WERI-Rb-1 (cell line): ENCODE measurements around the gene ZNF695.

Experiments
- DNase-seq: peaks from one replicate; pipeline ENCODE4 v3.0.0-alpha.2; 2020
- H3K27ac ChIP-seq: fragments of 250-450 bp; sonication (Bioruptor Pico); 2 replicates; pipeline ENCODE4 v1.5.1; 2020; ENCODE audit warnings: mild to moderate bottlenecking, moderate library complexity
- H3K27me3 ChIP-seq: fragments of 250-450 bp; sonication (Bioruptor Pico); 2 replicates; pipeline ENCODE4 v1.5.1; 2021; ENCODE audit warnings: mild to moderate bottlenecking, low read depth, moderate library complexity; ENCODE audit not compliant: insufficient read depth, severe bottlenecking
- H3K36me3 ChIP-seq: fragments of 250-450 bp; sonication (Bioruptor Pico); 2 replicates; pipeline ENCODE4 v1.5.1; 2020; ENCODE audit warnings: mild to moderate bottlenecking, moderate library complexity
- H3K4me3 ChIP-seq: 2 replicates; pipeline ENCODE4 v1.5.1; 2011; ENCODE audit warnings: low read depth, mild to moderate bottlenecking, control low read depth, low read length
- H3K9me3 ChIP-seq: fragments of 250-450 bp; sonication (Bioruptor Pico); 2 replicates; pipeline ENCODE4 v1.5.1; 2021; ENCODE audit warnings: mild to moderate bottlenecking, moderate library complexity; ENCODE audit not compliant: severe bottlenecking
- TF ChIP-seq, protein P1 (sequence below): IDR thresholded peaks from 2 replicates; pipeline ENCODE4 v1.5.1; 2011; ENCODE audit warnings: low read depth, mild to moderate bottlenecking, control low read depth, inconsistent platforms, low read length

The ZNF695 gene

DNA sequence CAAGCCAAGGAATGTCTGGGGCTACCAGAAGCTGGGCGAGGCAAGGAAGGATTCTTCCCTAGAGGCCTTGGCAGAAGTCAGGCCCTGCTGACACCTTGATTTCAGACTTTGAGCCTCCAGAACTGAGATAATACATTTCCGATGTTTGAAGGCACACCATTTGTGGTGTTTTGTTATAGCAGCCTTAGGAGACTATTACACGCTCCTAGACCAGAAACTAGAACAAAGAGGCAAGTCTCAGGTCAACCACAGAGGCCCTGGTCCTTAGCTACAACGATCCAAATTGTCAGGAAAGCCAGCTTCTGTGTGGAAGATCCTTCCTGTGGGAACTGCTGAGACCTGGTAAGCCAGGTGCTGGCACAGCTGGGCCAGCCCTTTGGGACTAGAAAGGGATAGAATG, 56.4 kb downstream of the ZNF695 start:
- H3K36me3 ChIP-seq, result no peaks in the 10 kb centered on the region; the same call in 1 of the 2 replicates
- H3K9me3 ChIP-seq, result no peaks in the 10 kb centered on the region
- no peak for DNase-seq
- no peaks in the 10 kb centered on the region for H3K27me3 ChIP-seq
- no peak overlapping the region for H3K4me3 ChIP-seq
- H3K27ac ChIP-seq, result no peak overlapping the region
- TF ChIP-seq, protein P1, sequence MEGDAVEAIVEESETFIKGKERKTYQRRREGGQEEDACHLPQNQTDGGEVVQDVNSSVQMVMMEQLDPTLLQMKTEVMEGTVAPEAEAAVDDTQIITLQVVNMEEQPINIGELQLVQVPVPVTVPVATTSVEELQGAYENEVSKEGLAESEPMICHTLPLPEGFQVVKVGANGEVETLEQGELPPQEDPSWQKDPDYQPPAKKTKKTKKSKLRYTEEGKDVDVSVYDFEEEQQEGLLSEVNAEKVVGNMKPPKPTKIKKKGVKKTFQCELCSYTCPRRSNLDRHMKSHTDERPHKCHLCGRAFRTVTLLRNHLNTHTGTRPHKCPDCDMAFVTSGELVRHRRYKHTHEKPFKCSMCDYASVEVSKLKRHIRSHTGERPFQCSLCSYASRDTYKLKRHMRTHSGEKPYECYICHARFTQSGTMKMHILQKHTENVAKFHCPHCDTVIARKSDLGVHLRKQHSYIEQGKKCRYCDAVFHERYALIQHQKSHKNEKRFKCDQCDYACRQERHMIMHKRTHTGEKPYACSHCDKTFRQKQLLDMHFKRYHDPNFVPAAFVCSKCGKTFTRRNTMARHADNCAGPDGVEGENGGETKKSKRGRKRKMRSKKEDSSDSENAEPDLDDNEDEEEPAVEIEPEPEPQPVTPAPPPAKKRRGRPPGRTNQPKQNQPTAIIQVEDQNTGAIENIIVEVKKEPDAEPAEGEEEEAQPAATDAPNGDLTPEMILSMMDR, result no peak

- Histone ChIP-seq H3K4me3 (no peak overlapping the region), H3K27me3 (no peaks in the 10 kb centered on the region), H3K9me3 (no peaks in the 10 kb centered on the region), H3K36me3 (no peaks in the 10 kb centered on the region; the same call in 1 of the 2 replicates), H3K27ac (no peak overlapping the region)
- TF ChIP-seq, protein P1, result no peak
- DNase-seq, result no peak
Measured at GRCh38 chr1:246949956-246950355, 57.9 kb downstream of the ZNF695 start.

- Histone ChIP-seq H3K36me3 (no peaks in the 10 kb centered on the region; the same call in 1 of the 2 replicates), H3K27ac (no peak overlapping the region), H3K4me3 (no peak overlapping the region), H3K9me3 (no peaks in the 10 kb centered on the region), H3K27me3 (no peaks in the 10 kb centered on the region)
- TF ChIP-seq, protein P1, result no peak
- no peak for DNase-seq
Measured at GRCh38 chr1:246947255-246947654, 60.6 kb downstream of the ZNF695 start.

DNA sequence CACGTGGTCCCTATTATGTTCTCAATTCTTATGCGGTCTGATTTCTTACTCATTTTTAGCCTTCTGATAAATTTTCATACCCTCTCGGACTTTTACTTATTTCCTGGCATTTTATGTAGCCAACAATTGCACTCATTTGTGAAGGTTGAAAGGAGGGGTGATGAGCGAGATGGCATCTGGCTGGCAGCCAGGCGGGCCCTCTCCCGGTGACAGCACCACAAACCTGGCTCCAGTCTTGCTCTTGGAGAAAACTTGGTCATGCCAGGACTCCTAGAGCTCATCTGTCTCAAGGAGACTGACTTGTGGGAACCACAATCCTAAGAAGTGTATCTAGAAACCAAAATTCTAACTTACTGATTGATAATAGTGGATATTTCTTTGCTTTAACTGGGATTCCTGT, 61.5 kb downstream of the ZNF695 start:
- H3K27me3 ChIP-seq, result no peaks in the 10 kb centered on the region
- DNase-seq, result no peak
- TF ChIP-seq, protein P1, result no peak
- H3K9me3 ChIP-seq, result no peaks in the 10 kb centered on the region
- H3K36me3 ChIP-seq, result no peaks in the 10 kb centered on the region; the same call in 1 of the 2 replicates
- H3K4me3 ChIP-seq, result no peak overlapping the region
- H3K27ac ChIP-seq, result no peak overlapping the region
